Fibroblast of the aortic adventitia (primary cell): ENCODE measurements around the gene DENND1A. TPM values are rescaled to one million over a fixed set of nuclear protein-coding genes. Genes with fewer than 3 reads are reported as not detected.
A peak's percentile ranks its signal among the peaks of the same experiment; 100 is the strongest.
"Not testable (repeated sequence)": the region's sequence is repeated elsewhere in the genome, so short reads cannot be mapped to it uniquely, and the experiment has no call there.

Source experiments
- DNase-seq: peaks from one replicate; pipeline ENCODE4 v3.0.0-alpha.2; 2010; ENCODE audit warnings: low read depth
- H3K4me3 ChIP-seq: 2 replicates; pipeline ENCODE4 v1.5.1; 2011; ENCODE audit warnings: low read depth, mild to moderate bottlenecking, control low read depth, low read length, moderate library complexity
- total RNA-seq: library from RNA; depleted of rRNA; stranded (reverse); fragments of >200 nt; gene quantifications from 2 replicates; pipeline ENCODE4 v1.2.3, GENCODE V29; 2012; ENCODE audit warnings: low replicate concordance
- TF ChIP-seq, protein P1 (sequence below): IDR thresholded peaks from 2 replicates; pipeline ENCODE4 v1.5.1; 2011; ENCODE audit warnings: mild to moderate bottlenecking, low read length, control low read depth, inconsistent platforms; ENCODE audit not compliant: insufficient read depth

The DENND1A gene
- total RNA-seq, 1 donor = 27.7 TPM

DNA sequence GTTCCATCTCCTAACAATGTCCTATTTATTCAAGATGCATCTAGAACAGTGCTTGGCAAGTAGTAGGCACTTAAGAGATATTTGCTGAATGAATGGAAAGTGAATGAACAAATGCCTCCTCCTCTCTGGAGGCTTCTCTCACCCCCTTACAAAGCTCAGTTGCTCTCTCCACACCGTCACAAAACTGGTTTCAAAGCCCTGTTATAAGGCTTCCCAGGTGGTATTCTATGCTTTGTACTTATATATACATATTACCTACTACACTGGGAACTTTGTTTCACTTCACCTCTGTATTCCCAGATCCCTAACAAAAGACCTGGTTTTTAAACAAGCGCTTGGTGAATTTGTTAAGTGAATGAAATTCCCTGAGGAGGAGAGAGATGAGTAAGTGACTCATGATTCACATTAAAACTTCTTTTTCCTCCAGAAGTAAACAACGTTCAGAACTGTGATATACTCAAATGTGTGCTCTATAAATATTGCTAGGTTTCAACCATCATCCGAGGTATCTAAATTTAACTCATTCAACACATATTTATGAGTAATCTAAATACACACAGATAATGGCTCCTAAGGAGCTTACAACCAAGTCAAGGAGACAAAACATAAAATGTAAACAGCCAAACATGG, 36.0 kb downstream of the DENND1A start:
- DNase-seq = peak; percentile 25
- TF ChIP-seq, protein P1, sequence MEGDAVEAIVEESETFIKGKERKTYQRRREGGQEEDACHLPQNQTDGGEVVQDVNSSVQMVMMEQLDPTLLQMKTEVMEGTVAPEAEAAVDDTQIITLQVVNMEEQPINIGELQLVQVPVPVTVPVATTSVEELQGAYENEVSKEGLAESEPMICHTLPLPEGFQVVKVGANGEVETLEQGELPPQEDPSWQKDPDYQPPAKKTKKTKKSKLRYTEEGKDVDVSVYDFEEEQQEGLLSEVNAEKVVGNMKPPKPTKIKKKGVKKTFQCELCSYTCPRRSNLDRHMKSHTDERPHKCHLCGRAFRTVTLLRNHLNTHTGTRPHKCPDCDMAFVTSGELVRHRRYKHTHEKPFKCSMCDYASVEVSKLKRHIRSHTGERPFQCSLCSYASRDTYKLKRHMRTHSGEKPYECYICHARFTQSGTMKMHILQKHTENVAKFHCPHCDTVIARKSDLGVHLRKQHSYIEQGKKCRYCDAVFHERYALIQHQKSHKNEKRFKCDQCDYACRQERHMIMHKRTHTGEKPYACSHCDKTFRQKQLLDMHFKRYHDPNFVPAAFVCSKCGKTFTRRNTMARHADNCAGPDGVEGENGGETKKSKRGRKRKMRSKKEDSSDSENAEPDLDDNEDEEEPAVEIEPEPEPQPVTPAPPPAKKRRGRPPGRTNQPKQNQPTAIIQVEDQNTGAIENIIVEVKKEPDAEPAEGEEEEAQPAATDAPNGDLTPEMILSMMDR = no peak
- H3K4me3 ChIP-seq = no peak overlapping the region

DNA sequence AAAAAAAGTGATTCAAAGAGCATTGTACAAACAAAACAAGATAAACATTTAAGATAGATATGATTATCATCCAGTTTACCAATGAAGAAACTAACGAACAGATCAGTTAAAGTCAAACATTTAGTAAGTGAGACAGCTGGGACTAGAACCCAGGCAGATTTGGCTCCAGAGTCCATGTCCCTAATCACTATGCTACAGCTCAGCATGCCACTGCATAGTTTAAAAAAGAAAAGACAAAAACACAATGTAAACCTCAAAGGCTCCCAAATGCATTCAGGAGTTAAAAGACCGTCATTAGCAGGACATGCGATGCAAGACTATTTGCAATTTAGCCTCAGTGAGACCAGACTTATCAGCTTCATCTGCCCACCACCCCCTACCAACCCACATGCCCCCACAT, 36.8 kb downstream of the DENND1A start:
- no peak for DNase-seq
- TF ChIP-seq, protein P1 = no peak
- H3K4me3 ChIP-seq = no peak overlapping the region

DNA sequence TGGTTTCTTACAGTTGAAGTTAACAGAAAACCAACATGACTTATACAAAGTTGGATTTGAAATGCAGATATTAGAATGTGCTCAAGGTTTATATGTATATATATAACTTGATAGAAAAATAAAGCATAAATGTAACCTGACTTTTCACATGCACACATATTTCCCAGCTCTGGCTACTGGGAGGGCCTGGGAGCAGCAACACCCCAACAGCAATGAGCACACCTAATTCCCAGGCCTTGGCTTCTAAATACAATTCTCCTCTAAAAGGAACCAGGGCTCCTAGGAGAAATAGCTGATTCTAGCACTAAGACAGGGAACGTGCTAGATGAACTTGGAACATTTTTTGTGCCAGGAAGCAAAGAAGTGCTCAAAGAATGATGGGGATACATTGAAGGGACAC, 42.1 kb downstream of the DENND1A start:
- no peak for DNase-seq

DNA sequence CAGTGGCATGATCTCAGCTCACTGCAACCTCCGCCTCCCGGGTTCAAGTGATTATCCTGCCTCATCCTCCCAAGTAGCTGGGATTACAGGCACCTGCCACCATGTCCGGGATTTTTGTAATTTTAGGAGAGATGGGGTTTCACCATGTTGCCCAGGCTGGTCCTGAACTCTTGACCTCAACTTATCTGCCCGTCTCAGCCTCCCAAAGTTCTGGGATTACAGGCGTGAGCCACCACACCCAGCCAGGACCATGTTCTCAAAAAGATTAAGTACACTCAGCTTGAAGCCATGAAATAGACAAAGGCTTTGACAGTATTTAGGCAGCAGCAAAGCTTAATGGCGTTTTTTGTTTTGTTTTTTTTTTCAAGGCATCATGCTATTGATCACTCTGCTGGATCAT, 44.1 kb downstream of the DENND1A start:
- not testable (repeated sequence) for DNase-seq, H3K4me3 ChIP-seq

More for the DNA sequence above, 42.1 kb downstream of the DENND1A start:
- TF ChIP-seq, protein P1 = no peak
- H3K4me3 ChIP-seq = no peak overlapping the region

DNA sequence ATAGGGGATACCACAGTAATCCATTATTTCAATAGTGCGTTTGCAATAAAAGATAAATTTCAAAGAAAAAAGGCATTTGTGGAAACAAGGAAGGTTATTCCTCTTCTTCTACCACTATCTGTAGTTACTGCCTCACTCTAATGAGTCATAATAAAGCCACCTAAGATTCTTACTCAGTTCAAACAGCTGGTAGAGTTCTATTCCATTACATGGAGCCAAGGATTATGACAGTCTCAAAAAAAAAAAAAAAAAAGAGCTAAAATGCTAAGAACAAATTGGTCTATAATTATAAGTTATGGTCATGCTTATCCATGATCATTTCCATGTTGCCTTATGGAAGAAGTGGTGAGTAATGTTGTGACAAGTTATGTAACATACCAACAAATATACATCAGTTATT, 46.3 kb downstream of the DENND1A start:
- no peak overlapping the region for H3K4me3 ChIP-seq
- TF ChIP-seq, protein P1 = no peak
- DNase-seq = peak; percentile 31

DNA sequence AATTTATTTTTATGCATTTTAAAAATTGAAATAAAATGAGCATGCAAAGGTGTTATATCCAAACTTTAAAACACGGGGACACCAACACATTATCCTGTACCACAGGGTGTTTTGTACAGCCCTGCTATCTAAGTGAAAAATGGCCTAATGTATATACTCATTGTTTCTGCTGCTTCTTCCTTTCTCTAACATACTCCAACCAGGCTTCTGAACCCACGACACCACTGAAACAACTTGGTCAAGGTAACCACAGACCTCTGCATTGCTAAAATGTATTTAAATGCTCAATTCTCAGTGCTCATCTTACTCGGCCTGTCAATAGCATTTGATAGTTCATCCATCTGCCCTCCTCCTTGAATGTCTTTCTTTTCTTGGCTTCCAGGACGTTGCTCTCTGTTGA, 48.3 kb downstream of the DENND1A start:
- no peak overlapping the region for H3K4me3 ChIP-seq
- TF ChIP-seq, protein P1 = no peak
- DNase-seq = no peak

DNA sequence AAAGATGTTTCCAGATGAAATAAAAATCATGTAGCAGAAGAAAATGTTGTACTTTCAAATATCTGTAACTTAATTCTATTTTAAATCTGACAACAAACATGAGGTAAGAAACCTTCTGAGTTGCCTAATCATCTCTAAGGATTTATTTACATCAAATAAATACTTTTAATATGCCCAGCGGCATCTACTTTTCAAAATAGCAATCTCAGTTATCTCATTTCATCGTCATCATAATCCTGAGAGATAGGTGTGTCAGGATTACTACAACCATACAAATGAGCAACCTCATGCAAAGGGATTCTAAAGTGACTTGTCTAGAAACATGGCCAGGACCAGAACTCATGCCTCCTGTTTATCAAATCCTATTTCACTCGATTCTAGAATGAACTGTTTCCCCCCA, 49.5 kb downstream of the DENND1A start:
- no peak overlapping the region for H3K4me3 ChIP-seq
- TF ChIP-seq, protein P1 = no peak
- no peak for DNase-seq
